GM12865 (cell line): ENCODE data around the gene DAZAP1.

Experiments
- DNase-seq: peaks from one replicate; pipeline ENCODE4 v3.0.0; 2010; ENCODE audit warnings: low read depth
- H3K4me3 ChIP-seq: 2 replicates; pipeline ENCODE4 v1.5.1; 2011; ENCODE audit warnings: mild to moderate bottlenecking, low read depth, low read length, control low read depth
- CTCF ChIP-seq: IDR thresholded peaks from 2 replicates; pipeline ENCODE4 v1.5.1; 2011; ENCODE audit warnings: low read length, control low read depth, low read depth, inconsistent platforms; ENCODE audit not compliant: insufficient read depth; ENCODE audit errors: missing control alignments

The DAZAP1 gene

DNA sequence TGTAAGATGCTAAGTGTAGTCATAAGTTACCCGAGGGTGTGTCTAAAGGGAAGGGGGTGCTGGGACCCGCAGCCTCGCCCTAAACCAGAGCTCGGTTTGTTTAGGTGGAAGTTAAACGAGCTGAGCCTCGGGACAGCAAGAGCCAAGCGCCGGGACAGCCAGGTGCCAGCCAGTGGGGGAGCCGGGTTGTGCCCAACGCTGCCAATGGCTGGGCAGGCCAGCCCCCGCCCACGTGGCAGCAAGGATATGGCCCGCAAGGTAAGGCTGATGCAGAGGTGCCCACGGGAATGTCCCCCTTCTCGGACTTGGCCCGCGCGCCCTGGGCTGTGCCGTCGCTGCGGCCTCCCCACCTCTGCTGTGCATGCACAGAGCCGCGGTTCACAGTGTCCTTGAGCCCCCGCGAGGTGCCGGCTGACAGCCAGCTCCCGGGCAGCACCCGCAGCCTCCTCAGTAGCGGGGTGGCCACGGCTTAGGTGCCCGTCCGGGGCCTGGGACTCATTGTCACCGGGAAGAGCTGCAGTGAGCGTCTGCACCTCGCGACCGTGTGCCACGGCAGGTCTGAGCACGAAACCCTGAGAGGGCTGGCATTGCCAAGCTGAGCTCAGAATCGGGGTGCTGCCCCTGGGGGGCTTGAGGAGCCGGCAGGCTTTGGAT, 21.5 kb downstream of the DAZAP1 start:
- no peak for TF ChIP-seq CTCF
- H3K4me3 ChIP-seq, result no peak overlapping the region
- DNase-seq, result no peak

- no peak for DNase-seq
- H3K4me3 ChIP-seq, result no peak overlapping the region
- TF ChIP-seq CTCF, result no peak
Observed at GRCh38 chr19:1429750-1430149, 22.4 kb downstream of the DAZAP1 start.

GRCh38 chr19:1430246-1430645, 22.9 kb downstream of the DAZAP1 start:
- no peak for DNase-seq
- no peak overlapping the region for H3K4me3 ChIP-seq
- TF ChIP-seq CTCF, result no peak

DNA sequence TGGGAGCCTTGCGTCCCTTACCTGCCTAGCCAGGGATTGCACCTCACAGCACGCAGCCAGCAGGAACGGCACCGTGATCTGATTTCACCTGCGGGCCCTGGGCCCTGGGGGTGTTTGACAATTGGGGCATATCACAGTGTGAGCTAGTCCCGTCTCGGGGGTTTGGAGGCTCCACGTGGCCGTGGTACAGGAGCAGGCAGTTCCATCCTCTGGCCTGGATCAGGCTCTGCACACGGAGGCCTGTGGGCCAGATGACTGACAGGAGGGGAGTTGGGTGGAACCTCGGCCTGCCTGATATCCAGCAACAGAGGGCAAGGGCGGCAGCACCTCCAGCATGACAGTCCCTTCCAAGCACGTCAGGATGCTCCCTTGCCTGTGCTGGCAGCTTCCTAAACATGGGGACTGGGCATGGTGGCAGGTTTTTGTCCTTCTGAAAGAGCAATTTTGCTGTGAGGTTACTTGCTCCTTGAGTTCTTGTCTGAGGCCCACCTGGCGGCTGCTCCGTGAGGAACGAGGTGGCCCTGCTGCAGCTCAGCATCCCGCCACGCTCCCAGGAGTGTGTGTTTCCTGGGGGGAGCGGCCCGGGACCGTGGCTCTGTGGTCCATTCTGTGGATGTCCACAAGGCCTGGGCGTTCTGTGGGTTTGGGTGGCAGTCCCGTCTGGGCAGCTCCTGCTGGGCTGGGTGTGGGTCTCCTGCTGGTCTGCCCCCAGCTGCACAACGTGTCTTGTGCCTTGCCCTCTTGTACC, 24.5 kb downstream of the DAZAP1 start:
- no peak overlapping the region for H3K4me3 ChIP-seq
- TF ChIP-seq CTCF, result no peak
- DNase-seq, result no peak

- TF ChIP-seq CTCF, result no peak
Observed at GRCh38 chr19:1432507-1432887, 25.1 kb downstream of the DAZAP1 start.

GRCh38 chr19:1433119-1434039, 26.0 kb downstream of the DAZAP1 start:
- H3K4me3 ChIP-seq, result no peak overlapping the region
- TF ChIP-seq CTCF, result no peak
- no peak for DNase-seq

More at GRCh38 chr19:1432507-1432887, 25.1 kb downstream of the DAZAP1 start:
- no peak for DNase-seq
- no peak overlapping the region for H3K4me3 ChIP-seq
